ENCODE results near the gene RAD54L.
"Not testable (repeated sequence)": the region's sequence is repeated elsewhere in the genome, so short reads cannot be mapped to it uniquely, and the experiment has no call there.

Gene RAD54L

GRCh38 chr1:46241733-46242132 is 5.8 kb upstream of the RAD54L start:
- DNase-seq (ENCODE audit: low read depth in 2 of 2): not testable (repeated sequence)

- no peak for DNase-seq (ENCODE audit: low read depth in 2 of 2)
Measured at GRCh38 chr1:46242918-46243317, 4.6 kb upstream of the RAD54L start.

- DNase-seq (ENCODE audit: low read depth in 2 of 2): not testable (repeated sequence)
Measured at GRCh38 chr1:46243831-46244230, 3.7 kb upstream of the RAD54L start.

GRCh38 chr1:46244656-46245371 is 2.7 kb upstream of the RAD54L start:
- DNase-seq (ENCODE audit: low read depth in 2 of 2): no peak

GRCh38 chr1:46246136-46246535 is 1.4 kb upstream of the RAD54L start:
- not testable (repeated sequence) for DNase-seq (ENCODE audit: low read depth in 2 of 2)

- peak in 1 of 2 donors; percentile 38 for DNase-seq (ENCODE audit: low read depth in 2 of 2)
Measured at GRCh38 chr1:46246548-46247435, 771 bp upstream of the RAD54L start.

GRCh38 chr1:46248122-46248920 is 758 bp downstream of the RAD54L start:
- no peak for DNase-seq (ENCODE audit: low read depth in 2 of 2)

- DNase-seq (ENCODE audit: low read depth in 2 of 2): no peak
Measured at GRCh38 chr1:46254668-46255067, 7.1 kb downstream of the RAD54L start.

- DNase-seq (ENCODE audit: low read depth in 2 of 2): no peak
Measured at GRCh38 chr1:46256523-46256922, 9.0 kb downstream of the RAD54L start.

- DNase-seq (ENCODE audit: low read depth in 2 of 2): no peak
Measured at GRCh38 chr1:46262508-46262907, 14.9 kb downstream of the RAD54L start.

- no peak for DNase-seq (ENCODE audit: low read depth in 2 of 2)
Measured at GRCh38 chr1:46263146-46263545, 15.6 kb downstream of the RAD54L start.

- DNase-seq (ENCODE audit: low read depth in 2 of 2): no peak
Measured at GRCh38 chr1:46268578-46268977, 21.0 kb downstream of the RAD54L start.

- no peak for DNase-seq (ENCODE audit: low read depth in 2 of 2)
Measured at GRCh38 chr1:46274225-46275029, 26.9 kb downstream of the RAD54L start.

GRCh38 chr1:46275030-46275337 is 27.4 kb downstream of the RAD54L start:
- no peak for DNase-seq (ENCODE audit: low read depth in 2 of 2)

GRCh38 chr1:46277658-46278373 is 30.3 kb downstream of the RAD54L start:
- DNase-seq (ENCODE audit: low read depth in 2 of 2): no peak

GRCh38 chr1:46278807-46279206 is 31.2 kb downstream of the RAD54L start:
- DNase-seq (ENCODE audit: low read depth in 2 of 2): no peak

GRCh38 chr1:46280092-46280491 is 32.5 kb downstream of the RAD54L start:
- DNase-seq (ENCODE audit: low read depth in 2 of 2): no peak

- DNase-seq (ENCODE audit: low read depth in 2 of 2): no peak
Measured at GRCh38 chr1:46281021-46281420, 33.5 kb downstream of the RAD54L start.

GRCh38 chr1:46284058-46284457 is 36.5 kb downstream of the RAD54L start:
- no peak for DNase-seq (ENCODE audit: low read depth in 2 of 2)

GRCh38 chr1:46284597-46285564 is 37.3 kb downstream of the RAD54L start:
- DNase-seq (ENCODE audit: low read depth in 2 of 2): no peak

Measured in stimulated activated CD4-positive, alpha-beta T cell treated with anti-CD3 and anti-CD28 coated beads, Interleukin-1b, Interleukin-23, amount 100 ng/mL, for 1 hour (primary cell).